GM12865 (cell line): ENCODE data around the gene PVRIG.
"Not testable (repeated sequence)": the region's sequence is repeated elsewhere in the genome, so short reads cannot be mapped to it uniquely, and the experiment has no call there.

Experiments used
- DNase-seq: peaks from one replicate; pipeline ENCODE4 v3.0.0; 2010; ENCODE audit warnings: low read depth
- H3K4me3 ChIP-seq: 2 replicates; pipeline ENCODE4 v1.5.1; 2011; ENCODE audit warnings: mild to moderate bottlenecking, low read depth, low read length, control low read depth
- CTCF ChIP-seq: IDR thresholded peaks from 2 replicates; pipeline ENCODE4 v1.5.1; 2011; ENCODE audit warnings: low read length, control low read depth, low read depth, inconsistent platforms; ENCODE audit not compliant: insufficient read depth; ENCODE audit errors: missing control alignments

Gene PVRIG

GRCh38 chr7:100175296-100175935 lies 44.3 kb upstream of the PVRIG start:
- H3K4me3 ChIP-seq, result no peak overlapping the region
- DNase-seq, result no peak

GRCh38 chr7:100176096-100177044 lies 43.4 kb upstream of the PVRIG start:
- no peak for TF ChIP-seq CTCF
- peak overlapping the region; percentile 56 for H3K4me3 ChIP-seq
- DNase-seq, result no peak

More at GRCh38 chr7:100175296-100175935, 44.3 kb upstream of the PVRIG start:
- no peak for TF ChIP-seq CTCF

- DNase-seq, result peak; percentile 97
Measured at GRCh38 chr7:100177045-100178001, 42.4 kb upstream of the PVRIG start, which contains the start of the genes GPC2 and STAG3. Gene GPC2, minus strand, starts transcription at chr7:100177381. Its CDS starts 182 bp downstream, at chr7:100177199. Gene STAG3, plus strand, starts transcription at chr7:100177918. Its CDS starts 2,639 bp downstream, at chr7:100180557.

GRCh38 chr7:100180084-100180483 lies 39.7 kb upstream of the PVRIG start:
- DNase-seq, H3K4me3 ChIP-seq: not testable (repeated sequence)

More at GRCh38 chr7:100177045-100178001, 42.4 kb upstream of the PVRIG start, which contains the start of the genes GPC2 and STAG3:
- TF ChIP-seq CTCF, result no peak
- H3K4me3 ChIP-seq, result peak within 1 kb of the TSS; percentile 56

GRCh38 chr7:100182616-100183015 lies 37.1 kb upstream of the PVRIG start:
- DNase-seq, H3K4me3 ChIP-seq: not testable (repeated sequence)

- not testable (repeated sequence) for DNase-seq, H3K4me3 ChIP-seq
Measured at GRCh38 chr7:100183090-100183489, 36.7 kb upstream of the PVRIG start.

- no peak overlapping the region for H3K4me3 ChIP-seq
- DNase-seq, result no peak
- TF ChIP-seq CTCF, result no peak
Measured at GRCh38 chr7:100185726-100186125, 34.0 kb upstream of the PVRIG start.

- no peak for TF ChIP-seq CTCF
- DNase-seq, result no peak
- H3K4me3 ChIP-seq, result no peak overlapping the region
Measured at GRCh38 chr7:100189061-100189460, 30.7 kb upstream of the PVRIG start.
